ENCODE results near the gene NOXO1. TPM values are rescaled to one million over a fixed set of nuclear protein-coding genes. Genes with fewer than 3 reads are reported as not detected.

NOXO1 gene
- total RNA-seq, 1 donor from 2014 or later, result 0.63 TPM

DNA sequence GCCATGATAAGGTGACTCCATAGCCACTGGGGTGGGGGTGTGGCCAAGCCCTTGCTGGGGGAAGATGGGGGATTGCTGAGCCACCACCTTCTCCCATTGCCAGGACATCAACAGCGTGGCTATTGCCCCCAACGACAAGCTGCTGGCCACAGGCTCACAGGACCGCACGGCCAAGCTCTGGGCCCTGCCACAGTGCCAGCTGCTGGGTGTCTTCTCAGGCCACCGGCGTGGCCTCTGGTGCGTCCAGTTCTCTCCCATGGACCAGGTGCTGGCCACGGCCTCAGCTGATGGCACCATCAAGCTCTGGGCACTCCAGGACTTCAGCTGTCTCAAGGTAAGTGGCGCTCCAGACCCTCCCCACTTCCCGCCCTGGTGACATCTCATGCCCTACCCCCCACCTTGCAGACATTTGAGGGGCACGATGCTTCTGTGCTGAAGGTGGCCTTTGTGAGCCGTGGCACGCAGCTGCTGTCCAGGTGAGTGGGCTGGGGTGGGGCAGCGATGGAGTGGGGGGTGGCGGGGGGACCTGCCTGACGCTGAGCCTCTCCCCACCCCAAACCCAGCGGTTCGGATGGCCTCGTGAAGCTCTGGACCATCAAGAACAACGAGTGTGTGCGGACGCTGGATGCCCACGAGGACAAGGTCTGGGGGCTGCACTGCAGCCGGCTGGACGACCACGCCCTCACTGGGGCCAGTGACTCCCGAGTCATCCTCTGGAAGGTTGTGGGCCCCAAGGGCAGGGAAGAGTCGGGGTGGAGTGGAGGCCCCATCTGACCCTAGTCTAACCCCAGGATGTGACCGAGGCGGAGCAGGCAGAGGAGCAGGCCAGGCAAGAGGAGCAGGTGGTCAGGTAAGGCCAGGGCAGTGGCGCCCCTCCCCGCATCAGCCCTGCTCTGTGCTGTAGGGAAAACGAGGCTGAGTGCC, 4.1 kb downstream of the NOXO1 start:
- Mint-ChIP-seq H3K36me3 (ENCODE audit: low read depth) (no peaks in the 10 kb centered on the region), H3K27me3 (ENCODE audit: low read depth) (peaks cover 39% of the 10 kb centered on the region), H3K27ac (ENCODE audit: unreplicated experiment) (no peak overlapping the region), H3K4me3 (peak overlapping the region; percentile 27), H3K4me1 (peaks cover 15% of the 10 kb centered on the region), H3K9me3 (no peaks in the 10 kb centered on the region)
- TF ChIP-seq, protein P1, sequence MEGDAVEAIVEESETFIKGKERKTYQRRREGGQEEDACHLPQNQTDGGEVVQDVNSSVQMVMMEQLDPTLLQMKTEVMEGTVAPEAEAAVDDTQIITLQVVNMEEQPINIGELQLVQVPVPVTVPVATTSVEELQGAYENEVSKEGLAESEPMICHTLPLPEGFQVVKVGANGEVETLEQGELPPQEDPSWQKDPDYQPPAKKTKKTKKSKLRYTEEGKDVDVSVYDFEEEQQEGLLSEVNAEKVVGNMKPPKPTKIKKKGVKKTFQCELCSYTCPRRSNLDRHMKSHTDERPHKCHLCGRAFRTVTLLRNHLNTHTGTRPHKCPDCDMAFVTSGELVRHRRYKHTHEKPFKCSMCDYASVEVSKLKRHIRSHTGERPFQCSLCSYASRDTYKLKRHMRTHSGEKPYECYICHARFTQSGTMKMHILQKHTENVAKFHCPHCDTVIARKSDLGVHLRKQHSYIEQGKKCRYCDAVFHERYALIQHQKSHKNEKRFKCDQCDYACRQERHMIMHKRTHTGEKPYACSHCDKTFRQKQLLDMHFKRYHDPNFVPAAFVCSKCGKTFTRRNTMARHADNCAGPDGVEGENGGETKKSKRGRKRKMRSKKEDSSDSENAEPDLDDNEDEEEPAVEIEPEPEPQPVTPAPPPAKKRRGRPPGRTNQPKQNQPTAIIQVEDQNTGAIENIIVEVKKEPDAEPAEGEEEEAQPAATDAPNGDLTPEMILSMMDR (conservative IDR thresholded peaks at IDR 0.05), result no peak
- no peak for DNase-seq (ENCODE audit: low read depth, low spot score)

DNA sequence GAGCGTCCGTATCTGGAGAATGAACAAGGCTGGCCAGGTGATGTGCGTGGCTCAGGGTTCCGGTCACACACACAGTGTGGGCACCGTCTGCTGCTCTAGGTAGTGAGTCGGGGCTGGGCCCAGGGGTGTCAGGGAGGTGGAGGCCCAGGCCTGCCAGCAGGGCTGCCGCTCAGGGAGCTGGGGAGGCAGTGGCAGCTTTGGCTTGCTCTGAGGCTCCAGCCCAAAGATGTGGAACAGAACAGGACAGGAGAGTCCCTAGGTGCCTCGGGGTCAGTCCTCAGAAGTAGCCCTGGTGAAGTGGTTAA, 5.1 kb downstream of the NOXO1 start:
- no peak overlapping the region for H3K27ac Mint-ChIP-seq (ENCODE audit: unreplicated experiment)
- H3K9me3 Mint-ChIP-seq, result no peaks in the 10 kb centered on the region

DNA sequence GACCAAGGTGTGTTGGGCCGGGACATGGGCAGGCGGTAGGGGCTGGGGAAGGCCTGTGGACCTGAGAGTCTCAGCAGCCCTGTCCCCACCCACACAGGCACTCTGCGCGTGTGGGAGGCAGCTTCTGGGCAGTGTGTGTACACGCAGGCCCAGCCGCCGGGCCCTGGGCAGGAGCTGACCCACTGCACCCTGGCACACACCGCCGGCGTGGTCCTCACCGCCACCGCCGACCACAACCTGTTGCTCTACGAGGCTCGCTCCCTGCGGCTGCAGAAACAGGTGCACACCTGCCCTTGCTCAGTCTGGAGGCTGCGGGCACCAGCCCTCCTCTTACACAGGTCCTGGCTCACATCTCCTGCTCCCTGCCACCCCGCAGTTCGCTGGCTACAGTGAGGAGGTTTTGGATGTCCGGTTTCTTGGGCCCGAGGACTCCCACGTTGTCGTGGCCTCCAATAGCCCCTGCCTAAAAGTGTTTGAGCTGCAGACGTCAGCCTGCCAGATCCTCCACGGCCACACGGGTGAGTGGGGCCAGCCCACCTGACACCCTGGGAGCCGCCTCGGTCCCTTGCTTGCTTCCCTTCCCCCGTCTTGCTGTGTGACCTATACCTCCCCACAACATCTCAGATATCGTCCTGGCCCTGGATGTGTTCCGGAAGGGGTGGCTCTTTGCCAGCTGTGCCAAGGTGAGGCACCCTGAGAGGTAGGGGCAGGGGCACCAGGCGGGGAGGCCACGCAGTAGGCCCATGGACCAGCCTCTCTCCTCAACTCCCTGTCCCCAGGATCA, 5.6 kb downstream of the NOXO1 start:
- H3K9me3 Mint-ChIP-seq, result no peaks in the 10 kb centered on the region
- H3K27me3 Mint-ChIP-seq (ENCODE audit: low read depth), result peaks cover 28% of the 10 kb centered on the region
- TF ChIP-seq, protein P1 (conservative IDR thresholded peaks at IDR 0.05), result no peak
- H3K36me3 Mint-ChIP-seq (ENCODE audit: low read depth), result no peaks in the 10 kb centered on the region
- peak overlapping the region; percentile 38 for H3K4me3 Mint-ChIP-seq
- H3K4me1 Mint-ChIP-seq, result peaks cover 18% of the 10 kb centered on the region
- H3K27ac Mint-ChIP-seq (ENCODE audit: unreplicated experiment), result no peak overlapping the region
- no peak for DNase-seq (ENCODE audit: low read depth, low spot score)

More for the DNA sequence above, 5.1 kb downstream of the NOXO1 start:
- peaks cover 33% of the 10 kb centered on the region for H3K27me3 Mint-ChIP-seq (ENCODE audit: low read depth)
- TF ChIP-seq, protein P1 (conservative IDR thresholded peaks at IDR 0.05), result no peak
- H3K4me3 Mint-ChIP-seq, result peak overlapping the region; percentile 38
- peaks cover 14% of the 10 kb centered on the region for H3K4me1 Mint-ChIP-seq
- DNase-seq (ENCODE audit: low read depth, low spot score), result no peak
- no peaks in the 10 kb centered on the region for H3K36me3 Mint-ChIP-seq (ENCODE audit: low read depth)

DNA sequence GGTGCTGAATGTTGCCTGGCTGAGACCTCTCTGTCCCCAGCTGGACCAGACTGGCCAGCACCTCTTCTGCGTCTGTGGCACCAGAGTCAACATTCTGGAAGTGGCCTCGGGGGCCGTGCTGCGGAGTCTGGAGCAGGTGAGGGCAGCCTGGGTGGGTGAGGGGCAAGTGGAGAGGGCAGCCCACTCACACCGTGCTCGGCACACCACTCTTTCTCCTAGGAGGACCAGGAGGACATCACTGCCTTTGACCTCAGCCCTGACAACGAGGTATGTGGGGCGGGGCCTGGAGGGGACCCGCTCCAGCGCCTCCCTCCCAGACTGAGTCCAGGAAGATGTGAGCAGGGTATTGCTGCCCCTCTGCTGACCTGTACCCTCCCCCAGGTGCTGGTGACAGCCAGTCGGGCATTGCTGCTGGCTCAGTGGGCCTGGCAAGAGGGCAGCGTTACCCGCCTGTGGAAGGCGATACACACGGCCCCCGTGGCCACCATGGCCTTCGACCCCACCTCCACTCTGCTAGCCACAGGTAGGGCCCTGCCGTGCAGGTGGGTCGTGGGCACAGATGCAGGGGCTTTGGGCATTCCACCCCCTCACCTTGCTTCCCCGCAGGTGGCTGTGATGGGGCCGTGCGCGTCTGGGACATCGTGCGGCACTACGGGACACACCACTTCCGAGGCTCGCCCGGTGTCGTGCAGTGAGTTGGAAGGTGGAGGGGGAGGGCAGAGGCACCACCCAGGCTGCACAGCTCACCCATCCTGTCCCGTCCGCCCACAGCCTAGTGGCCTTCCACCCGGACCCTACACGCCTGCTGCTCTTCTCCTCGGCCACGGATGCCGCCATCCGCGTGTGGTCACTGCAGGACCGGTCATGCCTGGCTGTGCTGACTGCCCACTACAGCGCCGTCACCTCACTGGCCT, 6.9 kb downstream of the NOXO1 start:
- H3K4me3 Mint-ChIP-seq, result peak overlapping the region; percentile 44
- no peaks in the 10 kb centered on the region for H3K36me3 Mint-ChIP-seq (ENCODE audit: low read depth)
- TF ChIP-seq, protein P1 (conservative IDR thresholded peaks at IDR 0.05), result no peak
- peaks cover 16% of the 10 kb centered on the region for H3K27me3 Mint-ChIP-seq (ENCODE audit: low read depth)
- DNase-seq (ENCODE audit: low read depth, low spot score), result no peak
- peaks cover 18% of the 10 kb centered on the region for H3K4me1 Mint-ChIP-seq
- no peaks in the 10 kb centered on the region for H3K9me3 Mint-ChIP-seq
- H3K27ac Mint-ChIP-seq (ENCODE audit: unreplicated experiment), result no peak overlapping the region

All from neural crest cell (in vitro differentiated cells).